OCI-LY7 (cell line): ENCODE results near the gene DALRD3. TPM values are rescaled to one million over a fixed set of nuclear protein-coding genes. Genes with fewer than 3 reads are reported as not detected.

Source experiments
- BruUV-seq: library from RNA; stranded (reverse); fragments of 400-500 nt; replicated peaks from 2 replicates; lab custom pipeline; 2021; lab: Mats Ljungman, UMichigan
- CTCF ChIA-PET: fragments of 300-600 bp; sonication (Branson Sonifier 250); formaldehyde crosslinking; loops from one replicate; lab custom pipeline; 2022; ENCODE audit warnings: antibody characterized with exemption; ENCODE audit not compliant: unreplicated experiment; lab: Charles Lee
- POLR2A ChIA-PET: fragments of 300-600 bp; sonication (Branson Sonifier 250); formaldehyde crosslinking; loops from one replicate; lab custom pipeline; 2022; ENCODE audit warnings: antibody characterized with exemption; lab: Charles Lee
- DNase-seq: peaks from one replicate; pipeline ENCODE4 v3.0.0-alpha.2; 2015; ENCODE audit warnings: low spot score
- H2AFZ ChIP-seq: fragments of 200-600 bp; sonication (generic), shearing (Covaris generic); 2 replicates; pipeline ENCODE4 v1.6.1; 2014; ENCODE audit warnings: mild to moderate bottlenecking, antibody characterized with exemption, low read length, moderate library complexity
- H3K27ac ChIP-seq: fragments of 200-600 bp; sonication (generic); 2 replicates; pipeline ENCODE4 v1.5.1; 2014; ENCODE audit warnings: mixed run types, low read depth, mild to moderate bottlenecking, moderate library complexity, low read length, inconsistent platforms; ENCODE audit not compliant: poor library complexity, severe bottlenecking
- H3K36me3 ChIP-seq: fragments of 200-600 bp; sonication (generic); 2 replicates; pipeline ENCODE4 v1.6.1; 2014; ENCODE audit warnings: mild to moderate bottlenecking, antibody characterized with exemption, low read length, moderate library complexity, mixed read lengths; ENCODE audit not compliant: insufficient read depth
- H3K4me1 ChIP-seq: fragments of 200-600 bp; sonication (generic); 2 replicates; pipeline ENCODE4 v1.5.1; 2014; ENCODE audit warnings: mild to moderate bottlenecking, low read length; ENCODE audit not compliant: insufficient read depth, poor library complexity, severe bottlenecking
- H3K4me2 ChIP-seq: fragments of 200-600 bp; sonication (generic); 2 replicates; pipeline ENCODE4 v1.6.1; 2014; ENCODE audit warnings: mild to moderate bottlenecking, low read length
- H3K4me3 ChIP-seq: fragments of 200-600 bp; sonication (generic); 2 replicates; pipeline ENCODE4 v1.5.1; 2014; ENCODE audit warnings: mild to moderate bottlenecking, low read depth, low read length; ENCODE audit not compliant: poor library complexity, severe bottlenecking
- H3K79me2 ChIP-seq: fragments of 200-600 bp; sonication (generic); 2 replicates; pipeline ENCODE4 v1.6.1; 2016; ENCODE audit warnings: low read depth, mild to moderate bottlenecking, low read length, moderate library complexity, mixed read lengths; ENCODE audit not compliant: insufficient read depth
- H3K9me2 ChIP-seq: fragments of 200-600 bp; sonication (generic); 2 replicates; pipeline ENCODE4 v1.6.1; 2016; ENCODE audit warnings: mild to moderate bottlenecking, low read length, mixed read lengths; ENCODE audit not compliant: insufficient read depth
- H3K9me3 ChIP-seq: fragments of 200-600 bp; sonication (generic); 2 replicates; pipeline ENCODE4 v1.6.1; 2014; ENCODE audit warnings: mild to moderate bottlenecking, mixed run types, low read length, mixed read lengths
- H4K20me1 ChIP-seq: fragments of 200-600 bp; sonication (generic); 2 replicates; pipeline ENCODE4 v1.6.1; 2014; ENCODE audit warnings: mild to moderate bottlenecking, antibody characterized with exemption, low read length, moderate library complexity, mixed read lengths; ENCODE audit not compliant: insufficient read depth
- EZH2phosphoT487 ChIP-seq: fragments of 200-600 bp; sonication (generic); IDR thresholded peaks from 2 replicates; pipeline ENCODE4 v1.6.1; 2018; ENCODE audit warnings: low read depth, borderline replicate concordance, mild to moderate bottlenecking, mixed run types, antibody characterized with exemption, low read length, moderate library complexity, mixed read lengths
- intact Hi-C: fragments of 100-400 bp; cut with micrococcal nuclease; formaldehyde crosslinking; loops from one replicate; pipeline ENCODE4 v1.10.0; 2022; ENCODE audit not compliant: unreplicated experiment
- total RNA-seq, 2 experiments: library from RNA; depleted of rRNA in 1 of 2; stranded (reverse); fragments of >200 nt in 1 of 2; shearing (Covaris generic) in 1 of 2; gene quantifications; 2 replicates each; pipeline ENCODE4 v1.2.3, GENCODE V29; 2014 to 2022
- TF ChIP-seq, protein P1 (sequence below): fragments of 200-600 bp; sonication (generic); conservative IDR thresholded peaks from 2 replicates; pipeline ENCODE4 v1.5.1; 2014; ENCODE audit warnings: mild to moderate bottlenecking, antibody characterized with exemption, low read length, moderate library complexity, mixed read lengths

Gene DALRD3
- total RNA-seq, 2 experiments from 2014 or later, result 35.0 to 36.2 TPM

DNA sequence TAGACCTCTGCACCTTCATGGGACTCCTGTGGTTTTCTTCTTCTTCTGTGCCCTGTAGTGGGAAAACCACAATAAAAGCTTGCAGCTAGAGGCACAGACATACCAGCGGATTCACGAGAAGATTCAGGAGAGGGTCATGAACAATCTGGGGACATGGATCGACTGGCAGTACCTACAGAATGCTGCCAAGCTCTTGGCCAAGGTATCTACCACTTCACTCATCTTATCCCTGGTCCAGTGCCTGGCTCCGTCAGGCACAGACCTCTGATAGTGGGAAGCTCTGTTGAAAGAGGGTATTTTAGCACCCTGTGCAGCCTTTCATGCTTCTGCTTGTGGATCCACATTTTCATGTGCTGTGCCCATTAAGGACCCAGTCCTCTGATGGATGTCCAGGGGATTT lies 38.1 kb downstream of the DALRD3 start:
- H3K4me1 ChIP-seq, result no peaks in the 10 kb centered on the region
- no peaks in the 10 kb centered on the region for H4K20me1 ChIP-seq
- no peak for TF ChIP-seq EZH2phosphoT487
- TF ChIP-seq, protein P1, sequence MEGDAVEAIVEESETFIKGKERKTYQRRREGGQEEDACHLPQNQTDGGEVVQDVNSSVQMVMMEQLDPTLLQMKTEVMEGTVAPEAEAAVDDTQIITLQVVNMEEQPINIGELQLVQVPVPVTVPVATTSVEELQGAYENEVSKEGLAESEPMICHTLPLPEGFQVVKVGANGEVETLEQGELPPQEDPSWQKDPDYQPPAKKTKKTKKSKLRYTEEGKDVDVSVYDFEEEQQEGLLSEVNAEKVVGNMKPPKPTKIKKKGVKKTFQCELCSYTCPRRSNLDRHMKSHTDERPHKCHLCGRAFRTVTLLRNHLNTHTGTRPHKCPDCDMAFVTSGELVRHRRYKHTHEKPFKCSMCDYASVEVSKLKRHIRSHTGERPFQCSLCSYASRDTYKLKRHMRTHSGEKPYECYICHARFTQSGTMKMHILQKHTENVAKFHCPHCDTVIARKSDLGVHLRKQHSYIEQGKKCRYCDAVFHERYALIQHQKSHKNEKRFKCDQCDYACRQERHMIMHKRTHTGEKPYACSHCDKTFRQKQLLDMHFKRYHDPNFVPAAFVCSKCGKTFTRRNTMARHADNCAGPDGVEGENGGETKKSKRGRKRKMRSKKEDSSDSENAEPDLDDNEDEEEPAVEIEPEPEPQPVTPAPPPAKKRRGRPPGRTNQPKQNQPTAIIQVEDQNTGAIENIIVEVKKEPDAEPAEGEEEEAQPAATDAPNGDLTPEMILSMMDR, result no peak
- no peak overlapping the region for H3K4me3 ChIP-seq
- H3K27ac ChIP-seq, result no peak overlapping the region
- H2AFZ ChIP-seq, result no peak overlapping the region
- intact Hi-C loops, result no loop called here
- CTCF ChIA-PET, result no interaction called here
- H3K36me3 ChIP-seq, result peaks cover 95% of the 10 kb centered on the region
- H3K4me2 ChIP-seq, result no peak overlapping the region
- no peak for DNase-seq
- POLR2A ChIA-PET, result interaction anchor here (0.6 to 0.7 kb wide), 3 partner anchors 135 to 435 kb away, joined by 3 to 5 read pairs (median 3); no protein-coding TSS in a partner anchor
- BruUV-seq, result no TSS peak
- H3K9me2 ChIP-seq, result no peaks in the 10 kb centered on the region
- no peaks in the 10 kb centered on the region for H3K9me3 ChIP-seq
- no peaks in the 10 kb centered on the region for H3K79me2 ChIP-seq

DNA sequence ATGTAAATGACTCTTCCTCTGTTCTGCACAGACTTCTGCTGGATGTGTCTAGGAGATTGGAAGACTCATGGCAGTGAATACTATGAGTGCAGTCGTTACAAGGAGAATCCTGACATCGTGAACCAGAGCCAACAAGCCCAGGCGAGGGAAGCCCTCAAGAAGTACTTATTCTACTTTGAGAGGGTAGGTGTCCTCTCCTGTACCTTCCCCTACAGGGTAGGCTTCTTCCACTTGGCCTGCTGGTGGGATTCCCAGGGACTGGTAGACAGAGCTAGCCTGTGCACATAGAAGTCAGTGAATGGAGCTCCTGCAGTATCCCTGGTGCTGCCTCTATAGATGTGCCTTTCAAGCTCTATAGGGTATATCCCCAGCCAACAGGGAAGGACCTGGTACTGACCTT lies 38.9 kb downstream of the DALRD3 start:
- no peaks in the 10 kb centered on the region for H4K20me1 ChIP-seq
- TF ChIP-seq, protein P1, result no peak
- TF ChIP-seq EZH2phosphoT487, result no peak
- H3K4me3 ChIP-seq, result no peak overlapping the region
- no peak overlapping the region for H3K27ac ChIP-seq
- H3K9me2 ChIP-seq, result no peaks in the 10 kb centered on the region
- intact Hi-C loops, result no loop called here
- no peak overlapping the region for H2AFZ ChIP-seq
- H3K4me1 ChIP-seq, result no peaks in the 10 kb centered on the region
- no peaks in the 10 kb centered on the region for H3K9me3 ChIP-seq
- H3K36me3 ChIP-seq, result peaks cover 95% of the 10 kb centered on the region
- no peaks in the 10 kb centered on the region for H3K79me2 ChIP-seq
- no peak overlapping the region for H3K4me2 ChIP-seq
- ChIA-PET POLR2A (no interaction called here), CTCF (no interaction called here)
- no TSS peak for BruUV-seq
- DNase-seq, result no peak

DNA sequence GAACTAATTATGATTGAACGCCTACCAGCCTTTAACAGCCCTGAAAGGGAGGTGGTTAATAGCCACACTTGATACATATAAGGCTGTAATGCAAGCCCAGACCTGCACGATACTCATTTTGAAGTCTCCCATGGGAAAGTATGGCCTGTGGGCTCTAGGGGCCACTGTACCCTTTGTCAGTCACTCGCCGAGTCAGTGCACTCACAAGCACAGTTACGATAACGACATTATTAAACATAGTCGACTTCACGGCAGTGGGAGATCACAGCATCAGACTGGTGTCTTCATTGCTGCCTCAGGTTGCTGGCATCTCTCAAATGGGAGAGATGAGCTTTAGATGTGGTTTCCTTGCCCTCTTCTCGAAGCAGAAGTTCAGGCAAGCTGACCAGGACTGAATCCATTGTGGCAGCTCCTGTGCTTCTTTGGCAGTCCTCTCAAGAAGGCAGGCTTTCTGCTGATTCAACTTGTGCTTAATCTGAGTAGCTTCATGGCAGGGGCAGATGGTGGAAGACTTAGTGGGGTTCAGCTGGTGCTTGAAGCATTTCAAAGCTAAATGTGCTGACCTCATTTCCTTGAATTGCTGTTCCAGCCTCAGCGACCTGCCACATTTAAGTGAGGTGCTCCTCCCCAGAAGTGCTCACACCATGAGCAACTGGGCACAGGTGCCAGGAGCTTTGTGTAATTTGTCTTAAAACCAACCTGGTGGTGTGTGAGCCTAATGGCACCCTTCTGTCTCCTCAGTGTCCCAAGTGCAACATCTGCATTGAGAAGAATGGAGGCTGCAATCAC lies 44.1 kb downstream of the DALRD3 start:
- intact Hi-C loops, result no loop called here
- TF ChIP-seq, protein P1, result no peak
- no peak for TF ChIP-seq EZH2phosphoT487
- DNase-seq, result no peak
- BruUV-seq, result no TSS peak
- Histone ChIP-seq H3K9me3 (no peaks in the 10 kb centered on the region), H2AFZ (no peak overlapping the region), H3K9me2 (no peaks in the 10 kb centered on the region), H3K36me3 (peaks cover 94% of the 10 kb centered on the region), H3K4me1 (no peaks in the 10 kb centered on the region), H3K27ac (no peak overlapping the region), H3K79me2 (no peaks in the 10 kb centered on the region), H3K4me3 (no peak overlapping the region), H4K20me1 (no peaks in the 10 kb centered on the region), H3K4me2 (no peak overlapping the region)
- ChIA-PET POLR2A (no interaction called here), CTCF (no interaction called here)
